Rectal smooth muscle tissue (tissue), 1 donor: Measurements from ENCODE around the gene NTM.

Experiments
- H3K27ac ChIP-seq: one replicate; pipeline ENCODE4 v1.7.0; 2013; ENCODE audit warnings: low read depth, low read length, inconsistent platforms
- H3K27me3 ChIP-seq: one replicate; pipeline ENCODE4 v1.7.0; 2013; ENCODE audit warnings: low read length; ENCODE audit not compliant: control insufficient read depth, insufficient read depth
- H3K36me3 ChIP-seq: one replicate; pipeline ENCODE4 v1.7.0; 2013; ENCODE audit warnings: low read length; ENCODE audit not compliant: control insufficient read depth, insufficient read depth
- H3K4me1 ChIP-seq: one replicate; pipeline ENCODE4 v1.7.0; 2013; ENCODE audit warnings: low read length; ENCODE audit not compliant: control insufficient read depth, insufficient read depth
- H3K4me3 ChIP-seq: one replicate; pipeline ENCODE4 v1.7.0; 2013; ENCODE audit warnings: low read length
- H3K9ac ChIP-seq: one replicate; pipeline ENCODE4 v1.7.0; 2013; ENCODE audit warnings: low read length

NTM gene

DNA sequence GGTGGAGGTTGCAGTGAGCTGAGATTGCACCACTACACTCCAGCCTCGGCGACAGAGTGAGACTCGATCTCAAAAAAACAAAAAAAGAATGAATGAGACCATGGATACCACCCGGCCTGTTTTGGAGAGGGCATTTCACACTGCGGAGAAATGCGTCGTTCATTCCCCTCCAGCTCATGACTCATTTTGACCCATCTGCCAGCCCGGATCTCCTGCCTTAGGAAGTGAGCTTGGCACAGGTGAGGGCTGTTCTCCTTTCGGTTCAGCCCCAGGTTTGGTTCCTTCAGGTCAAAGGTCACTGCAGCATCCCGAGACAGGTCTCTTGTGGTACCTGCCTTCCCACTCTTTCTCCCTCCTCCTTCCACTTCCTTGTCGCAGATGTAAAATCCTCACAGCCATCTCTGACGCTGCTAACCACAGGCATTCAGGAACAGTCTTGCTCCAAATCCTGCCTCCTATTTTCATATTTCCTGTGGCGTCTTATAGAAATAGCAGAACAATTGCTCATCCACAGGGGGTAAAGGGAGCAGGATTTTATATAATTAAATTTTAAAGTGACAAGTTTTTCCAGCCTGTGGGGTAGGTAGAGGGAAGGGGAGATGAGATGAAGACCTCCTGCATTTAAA, 517.9 kb downstream of the NTM start:
- H3K4me1 ChIP-seq: peaks cover 20% of the 10 kb centered on the region
- H3K4me3 ChIP-seq: no peak overlapping the region
- H3K9ac ChIP-seq: no peak overlapping the region
- peak overlapping the region; percentile 80 for H3K27ac ChIP-seq
- H3K36me3 ChIP-seq: no peaks in the 10 kb centered on the region
- no peaks in the 10 kb centered on the region for H3K27me3 ChIP-seq

DNA sequence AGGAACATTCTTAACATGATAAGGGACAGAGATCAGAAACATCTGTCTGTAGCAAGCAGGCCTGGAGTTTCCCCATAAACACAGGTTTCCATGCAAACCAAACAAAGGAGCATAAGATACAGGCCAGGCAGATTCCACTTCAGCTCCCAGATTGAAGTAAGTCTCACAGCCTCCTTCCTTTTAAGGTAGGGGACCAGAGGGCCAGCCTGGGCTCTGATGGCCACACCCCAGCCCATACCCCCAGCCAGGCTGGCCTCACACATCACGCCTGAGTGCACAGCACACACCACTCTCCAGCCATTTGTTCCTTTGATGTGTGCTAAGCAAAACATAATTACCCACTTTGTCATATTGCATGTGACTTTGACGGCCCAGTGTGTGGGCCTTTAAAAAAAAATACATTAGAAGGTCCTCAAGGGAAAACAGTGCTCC, 518.7 kb downstream of the NTM start:
- Histone ChIP-seq H3K9ac (no peak overlapping the region), H3K4me3 (no peak overlapping the region), H3K4me1 (peaks cover 20% of the 10 kb centered on the region), H3K27ac (peak overlapping the region; percentile 80), H3K36me3 (no peaks in the 10 kb centered on the region), H3K27me3 (no peaks in the 10 kb centered on the region)

DNA sequence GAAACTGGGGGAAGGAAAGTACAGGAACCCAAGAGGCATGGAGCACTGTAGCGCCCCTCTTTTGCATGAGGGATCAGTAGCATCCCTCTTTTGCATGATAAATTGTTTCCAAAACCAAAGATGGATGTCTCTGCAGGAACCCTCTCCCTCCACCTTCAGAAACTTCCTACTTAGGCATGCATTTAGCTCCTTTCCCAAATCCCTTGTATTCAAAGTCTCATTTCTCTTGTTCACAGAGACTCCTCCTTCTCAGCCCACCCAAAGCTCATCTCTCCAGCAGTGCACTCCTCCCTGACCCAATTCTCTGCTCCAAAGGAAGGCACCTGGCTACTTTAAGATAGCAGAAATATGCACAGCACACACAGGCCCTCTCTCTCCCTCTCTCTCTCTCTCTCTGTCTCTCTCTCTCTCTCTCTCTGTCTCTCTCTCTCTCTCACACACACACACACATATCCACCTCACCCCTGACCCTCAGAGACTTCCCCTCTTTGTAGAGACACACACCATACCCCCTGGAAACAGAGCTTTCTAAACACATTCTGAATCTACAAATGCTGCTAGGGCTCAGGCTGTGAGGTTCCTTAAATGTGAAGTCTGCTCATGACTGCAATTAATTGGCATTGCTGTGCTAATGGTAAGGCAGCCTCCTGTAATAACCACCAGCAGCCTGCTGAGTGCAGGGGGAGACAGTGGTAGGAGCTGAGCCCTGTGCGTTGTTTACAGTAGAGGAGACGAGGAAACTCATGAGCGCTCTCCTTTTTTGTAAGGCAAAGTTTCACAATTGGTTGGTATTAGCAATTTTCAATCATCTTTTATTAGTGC, 519.6 kb downstream of the NTM start:
- Histone ChIP-seq H3K27me3 (no peaks in the 10 kb centered on the region), H3K4me3 (no peak overlapping the region), H3K4me1 (peaks cover 20% of the 10 kb centered on the region), H3K27ac (peak overlapping the region; percentile 80), H3K9ac (no peak overlapping the region), H3K36me3 (no peaks in the 10 kb centered on the region)

DNA sequence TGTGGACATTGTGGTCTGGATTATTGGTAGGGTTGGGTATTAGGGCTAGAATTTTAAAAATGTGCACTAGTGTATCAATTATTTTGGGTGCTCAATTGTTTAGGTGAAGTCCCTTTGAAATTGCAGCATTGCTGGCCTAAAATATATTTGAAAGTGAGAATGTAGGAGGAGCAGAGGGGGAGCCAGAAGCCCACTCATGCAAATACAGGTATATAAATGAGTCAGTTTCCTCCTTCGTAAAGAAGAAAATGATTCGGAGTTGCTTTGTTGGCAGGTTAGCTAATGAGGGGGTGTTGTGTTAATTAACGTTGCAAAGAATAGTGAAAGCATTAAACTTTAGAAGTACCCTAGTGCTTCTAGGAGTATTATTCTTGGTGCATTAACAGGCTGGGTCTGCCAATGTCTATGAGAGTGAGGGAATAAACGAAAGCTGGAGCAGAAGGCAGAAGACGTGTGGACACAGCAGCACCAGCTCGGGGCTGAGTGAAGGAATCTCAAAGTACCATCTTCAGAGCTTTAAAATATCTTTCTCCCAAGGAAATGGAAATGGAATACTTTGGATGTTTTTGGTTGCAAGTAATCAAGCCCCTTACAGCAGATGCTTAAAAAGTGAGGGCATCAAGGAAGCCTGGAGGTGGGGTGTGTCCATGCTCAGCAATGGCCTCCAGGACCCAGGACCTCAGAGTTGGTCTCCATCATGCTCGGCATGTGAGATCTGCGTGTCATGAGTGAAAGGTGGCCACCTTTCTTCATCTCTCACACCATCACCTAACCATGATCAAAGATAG, 522.9 kb downstream of the NTM start:
- no peak overlapping the region for H3K9ac ChIP-seq
- no peak overlapping the region for H3K27ac ChIP-seq
- no peak overlapping the region for H3K4me3 ChIP-seq

DNA sequence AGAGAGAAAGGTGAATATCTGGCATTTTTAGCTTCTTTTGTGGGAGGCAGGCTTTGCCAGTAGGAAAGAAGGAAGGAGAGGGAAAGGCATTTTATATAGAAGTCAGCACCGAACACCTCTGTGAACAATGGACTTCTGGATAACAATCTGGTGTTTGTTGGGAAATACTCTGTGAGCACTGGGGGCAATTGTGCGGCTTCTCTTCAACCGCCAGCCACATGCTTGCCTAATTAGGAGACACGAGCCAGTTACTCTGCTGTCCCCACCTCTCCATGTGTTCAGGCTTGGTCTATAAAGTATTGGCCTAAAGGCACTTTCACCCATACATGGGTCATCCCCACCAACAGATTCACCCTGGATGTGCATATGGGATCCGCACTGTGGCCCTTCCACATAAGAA, 523.6 kb downstream of the NTM start:
- no peaks in the 10 kb centered on the region for H3K36me3 ChIP-seq
- H3K4me1 ChIP-seq: peaks cover 11% of the 10 kb centered on the region
- no peaks in the 10 kb centered on the region for H3K27me3 ChIP-seq
- no peak overlapping the region for H3K9ac ChIP-seq
- H3K27ac ChIP-seq: no peak overlapping the region
- no peak overlapping the region for H3K4me3 ChIP-seq

More for the DNA sequence above, 522.9 kb downstream of the NTM start:
- peaks cover 18% of the 10 kb centered on the region for H3K4me1 ChIP-seq
- H3K27me3 ChIP-seq: no peaks in the 10 kb centered on the region
- no peaks in the 10 kb centered on the region for H3K36me3 ChIP-seq

DNA sequence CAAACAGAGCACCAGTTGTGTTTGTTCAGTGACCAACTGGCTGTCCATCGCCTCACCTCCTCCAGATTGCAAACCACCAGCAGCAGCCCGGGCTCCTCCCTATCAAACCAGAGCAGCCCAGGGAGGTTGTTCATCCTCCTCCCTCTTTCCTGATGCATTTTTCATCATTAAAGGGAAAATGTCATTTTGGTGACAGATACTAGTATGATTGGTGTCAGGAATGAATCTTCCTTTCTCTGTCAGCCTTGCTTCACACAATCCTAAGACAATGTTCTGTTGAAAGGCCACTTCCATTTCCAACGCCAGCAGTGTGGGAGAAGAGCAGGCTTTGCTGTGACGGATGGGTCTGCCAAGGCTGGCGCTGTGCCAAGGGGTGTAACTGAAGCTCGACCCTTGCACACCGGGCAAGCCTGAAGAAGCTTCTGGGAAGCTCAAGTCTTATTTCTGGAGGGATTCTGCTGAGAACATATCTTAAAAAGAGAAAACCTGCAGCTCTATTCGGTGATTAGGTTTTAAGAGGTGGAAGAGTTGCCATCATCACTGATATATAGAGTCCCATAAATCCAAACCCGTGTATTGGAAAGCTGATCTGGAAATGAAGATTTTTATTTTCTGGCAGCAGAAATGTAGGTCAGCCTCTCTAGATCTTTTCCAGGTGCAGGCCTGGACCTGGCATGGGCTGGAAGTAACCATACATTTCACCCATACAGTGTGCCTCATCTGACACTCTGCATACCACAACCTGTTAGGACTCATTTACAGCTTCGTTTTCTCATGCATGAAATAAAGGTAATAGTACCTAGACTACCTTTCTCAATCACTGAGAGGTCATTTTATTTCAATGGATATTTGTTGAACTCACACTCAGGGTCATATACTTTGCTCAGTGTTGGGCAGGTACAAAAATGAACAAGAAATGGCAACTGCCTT, 524.5 kb downstream of the NTM start:
- H3K4me1 ChIP-seq: peaks cover 4% of the 10 kb centered on the region
- H3K27me3 ChIP-seq: no peaks in the 10 kb centered on the region
- no peak overlapping the region for H3K27ac ChIP-seq
- no peaks in the 10 kb centered on the region for H3K36me3 ChIP-seq
- H3K4me3 ChIP-seq: no peak overlapping the region
- no peak overlapping the region for H3K9ac ChIP-seq

DNA sequence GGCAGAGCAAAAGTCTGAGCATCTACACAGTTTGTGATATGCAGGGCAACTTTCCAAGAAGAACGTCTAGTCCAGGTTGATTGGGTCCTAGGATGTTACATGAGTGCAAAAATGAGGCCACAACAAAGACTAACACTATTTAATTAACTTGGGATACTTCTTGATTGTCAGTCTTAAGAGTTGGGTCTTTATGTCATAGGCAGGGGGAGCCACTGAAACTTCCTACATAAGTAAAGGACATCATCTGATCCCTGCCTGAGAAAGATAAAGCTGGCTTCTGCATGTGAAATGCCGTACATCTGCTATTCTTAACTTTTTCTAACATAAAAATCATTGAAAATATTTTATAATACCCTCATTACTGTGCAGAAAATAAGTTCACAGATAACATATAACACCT, 525.5 kb downstream of the NTM start:
- Histone ChIP-seq H3K27me3 (no peaks in the 10 kb centered on the region), H3K9ac (no peak overlapping the region), H3K36me3 (no peaks in the 10 kb centered on the region), H3K27ac (no peak overlapping the region), H3K4me3 (no peak overlapping the region), H3K4me1 (no peaks in the 10 kb centered on the region)

DNA sequence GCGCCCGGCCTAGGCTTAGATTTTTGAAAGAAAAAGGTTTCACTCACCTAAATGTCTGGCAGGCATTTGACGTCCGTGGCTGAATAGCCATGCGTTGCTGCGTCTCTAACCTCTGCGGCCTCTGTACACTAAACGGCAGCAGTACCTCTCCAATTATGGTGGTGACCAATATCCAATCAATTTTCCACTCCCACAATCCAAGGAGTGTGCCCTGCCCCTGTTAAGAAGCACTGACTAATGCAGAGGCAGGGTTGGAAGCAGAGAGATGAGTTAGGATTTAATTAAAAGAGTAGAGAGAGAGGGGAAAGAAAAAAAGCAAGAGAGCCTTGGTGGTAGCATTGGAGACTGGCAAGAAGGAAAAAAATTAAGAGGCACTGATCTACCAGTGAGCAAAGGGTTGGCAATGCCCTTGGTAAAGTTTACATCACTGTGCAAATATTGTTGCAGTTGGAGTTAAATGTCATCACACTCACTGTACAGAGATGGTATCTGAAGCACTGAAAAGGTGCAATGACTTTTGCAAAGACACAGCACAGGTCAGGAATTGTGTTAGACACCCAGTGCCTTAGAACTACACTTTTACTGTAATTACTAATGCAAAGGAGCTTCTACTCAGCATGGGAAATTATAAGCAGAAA, 526.7 kb downstream of the NTM start:
- no peak overlapping the region for H3K4me3 ChIP-seq
- H3K36me3 ChIP-seq: no peaks in the 10 kb centered on the region
- no peaks in the 10 kb centered on the region for H3K27me3 ChIP-seq
- no peaks in the 10 kb centered on the region for H3K4me1 ChIP-seq
- peak overlapping the region; percentile 7 for H3K27ac ChIP-seq
- H3K9ac ChIP-seq: no peak overlapping the region

DNA sequence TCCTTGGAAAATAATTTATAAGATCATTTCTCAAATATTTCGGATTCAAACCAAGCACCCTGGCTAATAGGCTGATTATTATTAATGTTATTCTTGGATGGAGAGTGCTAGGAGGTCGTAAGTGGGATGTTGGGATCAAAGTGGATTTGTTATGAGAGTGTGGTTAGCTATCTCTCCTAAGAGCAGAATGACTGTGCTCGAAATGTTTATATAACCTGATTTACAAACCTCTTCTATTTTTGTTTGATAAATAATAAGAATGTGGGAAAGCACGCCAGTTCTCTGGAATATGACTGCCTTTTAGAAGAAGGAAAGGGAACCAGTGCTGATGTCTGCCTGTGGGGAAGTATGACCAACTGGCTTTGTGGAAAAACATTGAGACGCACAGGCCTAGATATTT, 527.5 kb downstream of the NTM start:
- Histone ChIP-seq H3K4me3 (no peak overlapping the region), H3K27me3 (no peaks in the 10 kb centered on the region), H3K36me3 (no peaks in the 10 kb centered on the region), H3K4me1 (no peaks in the 10 kb centered on the region), H3K9ac (no peak overlapping the region), H3K27ac (no peak overlapping the region)

DNA sequence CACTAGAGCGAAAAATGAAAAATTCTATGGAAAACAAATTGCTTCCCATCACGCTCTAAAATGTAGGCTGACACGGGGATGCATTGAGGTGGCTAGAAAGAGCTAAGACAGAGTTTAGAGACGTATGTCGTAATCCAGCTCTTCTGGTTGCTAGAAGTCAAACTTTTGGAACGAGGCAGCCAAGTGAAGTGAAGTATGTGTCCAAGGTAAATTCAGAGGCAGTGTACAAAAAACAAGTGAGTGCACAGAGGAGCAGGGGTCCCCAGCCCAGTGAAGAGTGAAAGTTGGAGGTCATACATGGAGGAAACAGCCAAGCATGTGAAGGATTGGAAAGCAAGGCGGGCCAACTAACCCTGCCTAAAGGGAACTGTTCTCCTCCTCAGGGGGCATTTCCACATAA, 528.5 kb downstream of the NTM start:
- Histone ChIP-seq H3K4me1 (no peaks in the 10 kb centered on the region), H3K27me3 (no peaks in the 10 kb centered on the region), H3K27ac (no peak overlapping the region), H3K4me3 (no peak overlapping the region), H3K9ac (no peak overlapping the region), H3K36me3 (no peaks in the 10 kb centered on the region)

DNA sequence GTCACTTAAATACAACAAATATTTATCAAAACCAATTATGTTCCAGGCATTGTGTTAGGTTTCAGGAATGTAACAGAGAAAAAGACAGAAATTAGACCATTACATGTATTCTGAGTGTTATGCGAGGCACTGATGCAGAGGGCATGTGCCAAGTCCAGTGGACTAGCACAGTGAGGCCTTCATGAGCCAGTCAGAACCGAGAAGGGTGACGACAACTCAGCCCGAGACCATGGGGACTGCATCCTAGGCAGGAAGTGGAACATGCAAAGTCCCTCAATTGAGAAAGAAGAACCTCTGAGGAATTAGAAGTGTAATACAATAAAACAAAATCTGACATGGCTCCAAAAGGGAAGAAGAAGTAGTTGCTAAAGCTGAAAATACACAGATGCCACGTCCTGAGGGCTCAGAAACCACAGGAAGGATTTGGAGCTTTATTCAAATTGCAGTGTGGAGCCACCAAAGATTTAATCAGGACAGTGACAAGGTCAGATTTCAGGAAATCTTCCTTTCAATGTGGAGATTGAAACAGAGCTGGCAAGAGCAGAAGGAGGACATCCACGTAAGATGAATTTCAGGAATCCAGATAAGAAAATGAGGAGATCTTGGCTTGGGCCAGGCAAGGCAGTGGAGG, 529.6 kb downstream of the NTM start:
- no peak overlapping the region for H3K27ac ChIP-seq
- no peaks in the 10 kb centered on the region for H3K36me3 ChIP-seq
- no peaks in the 10 kb centered on the region for H3K27me3 ChIP-seq
- H3K9ac ChIP-seq: no peak overlapping the region
- no peaks in the 10 kb centered on the region for H3K4me1 ChIP-seq
- no peak overlapping the region for H3K4me3 ChIP-seq
